NCI-H187 treated with DMSO at 0.1 percent for 48 hours (cell line): ENCODE measurements around the gene DYNC1I2.

ENCODE experiments used
- DNase-seq: peaks from one replicate; lab custom pipeline; 2025; lab: John Stamatoyannopoulos, UW

DYNC1I2 gene

GRCh38 chr2:171687287-171688128 is at the start of gene DYNC1I2:
DYNC1I2 (plus strand) TSS chr2:171687469; CDS start chr2:171690156, 2,687 bp downstream.
- peak; percentile 77 for DNase-seq

GRCh38 chr2:171651667-171652415 is 35.4 kb upstream of the DYNC1I2 start:
- DNase-seq, result no peak

GRCh38 chr2:171652416-171652785 is 34.9 kb upstream of the DYNC1I2 start:
- no peak for DNase-seq

- DNase-seq, result no peak
These were observed 31.7 kb upstream of the DYNC1I2 start for GRCh38 chr2:171655586-171655985.

GRCh38 chr2:171667041-171667440 is 20.2 kb upstream of the DYNC1I2 start:
- no peak for DNase-seq

GRCh38 chr2:171668183-171668582 is 19.1 kb upstream of the DYNC1I2 start:
- DNase-seq, result no peak

- no peak for DNase-seq
These were observed 18.1 kb upstream of the DYNC1I2 start for GRCh38 chr2:171669121-171669520.

GRCh38 chr2:171670655-171671054 is 16.6 kb upstream of the DYNC1I2 start:
- DNase-seq, result no peak

- DNase-seq, result no peak
These were observed 15.4 kb upstream of the DYNC1I2 start for GRCh38 chr2:171671867-171672266.

GRCh38 chr2:171673905-171674304 is 13.4 kb upstream of the DYNC1I2 start:
- DNase-seq, result no peak

- no peak for DNase-seq
These were observed 11.4 kb upstream of the DYNC1I2 start for GRCh38 chr2:171675810-171676345.

GRCh38 chr2:171678619-171679018 is 8.7 kb upstream of the DYNC1I2 start:
- DNase-seq, result no peak

GRCh38 chr2:171688129-171688465 is 828 bp downstream of the DYNC1I2 start:
- DNase-seq, result no peak

GRCh38 chr2:171692331-171692730 is 5.1 kb downstream of the DYNC1I2 start:
- no peak for DNase-seq

- no peak for DNase-seq
These were observed 15.7 kb downstream of the DYNC1I2 start for GRCh38 chr2:171702781-171703556.

- no peak for DNase-seq
These were observed 16.5 kb downstream of the DYNC1I2 start for GRCh38 chr2:171703574-171704347.

- no peak for DNase-seq
These were observed 19.0 kb downstream of the DYNC1I2 start for GRCh38 chr2:171706152-171706803.

- DNase-seq, result no peak
These were observed 20.5 kb downstream of the DYNC1I2 start for GRCh38 chr2:171707752-171708151.

- DNase-seq, result no peak
These were observed 21.9 kb downstream of the DYNC1I2 start for GRCh38 chr2:171709011-171709685.

- DNase-seq, result no peak
These were observed 24.1 kb downstream of the DYNC1I2 start for GRCh38 chr2:171711351-171711750.
